GM13977 (cell line): ENCODE data around the gene TBX10.

Experiments
- DNase-seq: peaks from one replicate; pipeline ENCODE4 v3.0.0; 2012; ENCODE audit warnings: low spot score
- CTCF ChIP-seq: IDR thresholded peaks from 2 replicates; pipeline ENCODE4 v1.5.1; 2012; ENCODE audit warnings: mild to moderate bottlenecking, control low read depth; ENCODE audit not compliant: insufficient read depth; ENCODE audit errors: extremely low read depth, missing control alignments
- in situ Hi-C: fragments of 300-500 bp; cut with MboI; formaldehyde crosslinking; loops from one replicate; pipeline ENCODE4 v1.12.0; 2022; ENCODE audit warnings: low sequenced_read_pairs, low pct_unique_long_range_greater_than_20kb, mixed read lengths, inconsistent platforms; ENCODE audit not compliant: unreplicated experiment

The TBX10 gene

DNA sequence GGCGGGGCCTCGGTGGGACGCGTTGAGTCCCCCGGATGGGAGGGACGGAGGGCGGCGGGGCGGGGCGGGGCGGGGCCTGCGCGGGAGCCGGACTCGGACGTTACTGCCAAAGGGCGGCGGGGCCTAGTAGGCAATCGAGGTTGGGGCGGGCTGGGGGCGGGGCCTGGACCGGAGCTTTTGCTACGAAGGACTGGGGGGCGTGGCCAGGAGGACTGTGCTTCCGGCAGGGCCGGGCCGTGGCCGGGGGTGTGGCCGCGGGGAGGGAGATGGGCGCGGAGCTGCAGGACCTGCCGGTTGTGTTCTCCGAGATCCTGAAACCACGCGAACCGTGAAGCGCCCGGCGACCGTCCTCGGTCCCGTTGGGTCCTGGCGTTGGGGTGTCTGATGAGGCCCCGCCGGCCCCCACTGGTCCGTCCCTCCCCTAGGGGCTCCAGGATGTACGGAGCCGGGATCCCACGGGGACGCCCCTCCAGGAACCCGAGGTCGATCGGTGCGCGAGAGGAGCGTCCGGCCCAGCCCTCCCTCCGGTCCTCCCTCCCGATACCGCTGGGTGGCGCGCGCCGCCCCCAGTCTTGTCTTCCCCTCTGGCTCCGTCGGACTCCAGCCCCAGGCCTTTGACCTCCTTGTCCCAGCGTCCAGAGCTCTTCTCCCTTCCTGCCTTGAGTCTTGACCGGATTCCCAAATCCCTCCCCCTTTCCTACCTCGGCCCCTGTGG lies 9.2 kb downstream of the TBX10 start:
- TF ChIP-seq CTCF: peak; percentile 85
- in situ Hi-C loops: no loop called here

DNA sequence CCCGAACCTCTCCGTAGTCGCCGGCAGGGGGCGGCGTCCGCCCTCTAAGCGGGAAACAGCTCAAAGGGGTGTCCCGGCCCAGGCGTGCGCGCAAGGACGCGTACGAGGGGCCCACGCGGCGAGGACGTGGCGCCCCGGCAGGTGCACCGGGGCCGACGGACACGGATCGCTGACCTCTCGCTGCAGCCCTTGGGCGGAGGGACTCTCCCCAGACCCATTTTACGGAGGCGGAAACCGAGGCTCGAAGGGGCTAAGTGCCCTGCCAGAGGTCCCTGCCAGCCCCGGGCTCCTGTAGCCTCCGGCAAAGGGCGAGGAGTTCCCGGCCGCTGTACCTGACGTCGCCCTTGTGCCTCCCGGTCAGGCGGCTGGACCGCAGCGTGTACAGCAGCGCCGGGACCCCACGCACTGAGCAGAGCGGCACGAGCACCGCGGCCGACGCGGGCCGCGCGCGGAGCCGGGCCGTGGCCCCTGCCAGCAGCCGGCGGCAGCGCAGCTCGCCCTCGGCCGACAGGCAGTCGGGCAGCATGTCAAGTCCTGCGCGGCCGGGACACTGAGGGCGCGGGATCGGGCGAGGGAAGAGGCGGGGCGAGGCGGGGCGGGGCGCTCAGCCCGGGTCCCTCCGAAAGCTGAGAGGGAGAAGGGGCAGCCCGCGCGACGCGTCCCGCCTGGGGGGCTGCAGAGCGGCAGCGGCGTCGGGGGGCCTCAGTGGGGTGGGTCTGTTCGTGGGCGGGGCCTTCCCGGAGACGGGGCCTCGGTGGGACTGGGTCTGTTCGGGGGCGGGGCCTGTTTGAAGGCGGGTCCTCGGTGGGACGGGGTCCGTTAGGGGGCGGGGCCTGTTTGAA lies 10.0 kb downstream of the TBX10 start, which contains the start of gene NUDT8:
Gene NUDT8 (minus strand): TSS at position 552 of the 842 bp plus-strand sequence. CDS start 26 bp downstream, at position 526.
- peak; percentile 87 for TF ChIP-seq CTCF
- in situ Hi-C loops: no loop called here

More for the DNA sequence above, 9.2 kb downstream of the TBX10 start:
- peak; percentile 100 for DNase-seq

GRCh38 chr11:67628710-67629385 lies 10.7 kb downstream of the TBX10 start:
- DNase-seq: no peak
- no peak for TF ChIP-seq CTCF

More for the DNA sequence above, 10.0 kb downstream of the TBX10 start, which contains the start of gene NUDT8:
- peak; percentile 88 for DNase-seq

GRCh38 chr11:67627812-67628624 lies 11.5 kb downstream of the TBX10 start:
- in situ Hi-C loops: no loop called here
- TF ChIP-seq CTCF: no peak
- no peak for DNase-seq

More at GRCh38 chr11:67628710-67629385, 10.7 kb downstream of the TBX10 start:
- in situ Hi-C loops: no loop called here

DNA sequence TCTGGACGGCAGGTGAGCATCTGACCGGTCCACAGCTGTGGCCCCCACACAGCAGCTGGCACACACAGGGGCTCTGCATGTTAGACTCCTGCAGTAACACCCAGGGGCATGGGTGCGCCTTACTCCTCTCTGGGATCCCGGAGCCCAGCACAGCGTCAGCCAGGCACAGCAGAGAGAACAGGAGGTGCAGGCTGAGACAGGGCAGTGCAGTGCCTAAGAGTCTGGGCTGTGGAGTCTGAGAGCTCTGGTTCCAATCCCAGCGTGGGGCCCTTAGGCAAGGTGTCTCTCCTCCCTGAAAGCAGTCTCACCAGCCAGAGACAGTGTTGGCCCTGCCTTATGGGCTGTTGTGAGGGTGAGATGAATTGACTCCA lies 12.1 kb downstream of the TBX10 start:
- in situ Hi-C loops: no loop called here
- TF ChIP-seq CTCF: no peak
- no peak for DNase-seq
